ENCODE results near the gene ZNF423. TPM values are rescaled to one million over a fixed set of nuclear protein-coding genes. Genes with fewer than 3 reads are reported as not detected.

The ZNF423 gene
- total RNA-seq, 1 donor from 2014 or later = 49.8 TPM

GRCh38 chr16:49662569-49662968 is 193.3 kb downstream of the ZNF423 start:
- no peak for TF ChIP-seq CTCF (IDR thresholded peaks at IDR 0.05; ENCODE audit: unreplicated experiment)
- no peak for DNase-seq (ENCODE audit: low spot score, unreplicated experiment)
- H3K9me3 Mint-ChIP-seq (ENCODE audit: low read depth) = no peaks in the 10 kb centered on the region
- H3K4me1 Mint-ChIP-seq (ENCODE audit: low read depth) = peaks cover 16% of the 10 kb centered on the region
- no peaks in the 10 kb centered on the region for H3K27me3 Mint-ChIP-seq
- H3K4me3 Mint-ChIP-seq (ENCODE audit: low read depth) = no peak overlapping the region
- H3K36me3 Mint-ChIP-seq (ENCODE audit: insufficient read depth) = no peaks in the 10 kb centered on the region
- no peak overlapping the region for H3K27ac Mint-ChIP-seq

DNA sequence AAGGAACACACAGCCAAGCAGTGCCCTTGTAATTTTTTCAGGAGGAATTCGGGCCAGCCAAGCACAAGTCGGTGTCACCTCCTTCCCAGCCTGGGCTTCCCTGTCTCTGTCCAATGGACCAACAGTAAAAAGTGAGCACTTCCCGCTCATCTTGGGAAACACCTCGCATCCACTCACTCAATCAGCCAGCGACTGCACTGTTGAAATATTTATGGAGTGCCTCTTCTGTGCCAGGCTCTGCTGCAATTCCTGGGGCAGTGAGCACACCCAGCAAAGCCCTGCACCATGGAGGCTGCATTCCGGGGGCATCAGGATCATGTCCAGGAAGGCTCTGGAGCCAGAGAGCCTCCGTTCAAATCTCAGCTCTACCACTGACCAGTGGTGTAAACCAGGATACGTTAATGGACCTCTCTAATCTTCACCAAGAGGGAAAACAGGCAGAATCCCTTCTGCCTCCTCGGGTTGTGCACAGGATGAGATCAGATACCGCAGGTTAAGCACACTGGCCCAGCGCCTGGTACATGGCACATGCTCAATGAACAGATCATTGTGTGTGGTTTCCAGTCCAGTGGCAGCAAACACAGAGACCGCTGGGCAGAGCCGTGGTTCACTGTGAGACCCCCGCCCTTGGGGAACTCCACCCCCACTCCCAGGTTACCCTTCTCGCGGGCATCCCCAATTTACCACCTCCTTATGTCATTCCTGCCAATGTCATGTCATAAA is 194.3 kb downstream of the ZNF423 start:
- H3K27ac Mint-ChIP-seq = no peak overlapping the region
- TF ChIP-seq CTCF (IDR thresholded peaks at IDR 0.05; ENCODE audit: unreplicated experiment) = no peak
- H3K27me3 Mint-ChIP-seq = no peaks in the 10 kb centered on the region
- H3K4me1 Mint-ChIP-seq (ENCODE audit: low read depth) = peaks cover 16% of the 10 kb centered on the region
- H3K4me3 Mint-ChIP-seq (ENCODE audit: low read depth) = no peak overlapping the region
- no peak for DNase-seq (ENCODE audit: low spot score, unreplicated experiment)
- no peaks in the 10 kb centered on the region for H3K9me3 Mint-ChIP-seq (ENCODE audit: low read depth)
- H3K36me3 Mint-ChIP-seq (ENCODE audit: insufficient read depth) = no peaks in the 10 kb centered on the region

- Mint-ChIP-seq H3K4me1 (ENCODE audit: low read depth) (peaks cover 10% of the 10 kb centered on the region), H3K9me3 (ENCODE audit: low read depth) (no peaks in the 10 kb centered on the region), H3K27me3 (no peaks in the 10 kb centered on the region), H3K36me3 (ENCODE audit: insufficient read depth) (no peaks in the 10 kb centered on the region), H3K4me3 (ENCODE audit: low read depth) (no peak overlapping the region), H3K27ac (no peak overlapping the region)
- TF ChIP-seq CTCF (IDR thresholded peaks at IDR 0.05; ENCODE audit: unreplicated experiment) = no peak
- DNase-seq (ENCODE audit: low spot score, unreplicated experiment) = no peak
These were observed 195.3 kb downstream of the ZNF423 start for GRCh38 chr16:49660626-49661025.

DNA sequence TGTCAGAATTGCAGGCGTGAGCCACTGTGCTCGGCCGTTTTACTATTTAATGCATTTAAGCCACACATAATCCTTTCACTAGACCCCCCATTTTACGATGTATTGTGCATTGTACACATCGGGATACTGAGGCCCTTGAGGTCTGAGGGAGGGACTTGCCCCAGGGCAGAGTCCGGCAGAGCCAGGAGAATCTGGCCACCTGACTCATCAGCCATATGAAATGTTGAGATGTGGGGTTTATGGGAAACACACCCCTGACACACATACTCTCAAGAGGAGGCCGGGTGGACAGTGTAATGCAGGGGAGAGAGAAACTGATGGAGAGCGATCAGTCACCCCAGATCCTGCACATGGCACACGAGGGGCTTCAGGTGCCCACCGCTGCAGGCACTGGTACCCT is 196.6 kb downstream of the ZNF423 start:
- no peak overlapping the region for H3K4me3 Mint-ChIP-seq (ENCODE audit: low read depth)
- H3K27me3 Mint-ChIP-seq = no peaks in the 10 kb centered on the region
- peaks cover 9% of the 10 kb centered on the region for H3K4me1 Mint-ChIP-seq (ENCODE audit: low read depth)
- H3K36me3 Mint-ChIP-seq (ENCODE audit: insufficient read depth) = no peaks in the 10 kb centered on the region
- no peak for DNase-seq (ENCODE audit: low spot score, unreplicated experiment)
- TF ChIP-seq CTCF (IDR thresholded peaks at IDR 0.05; ENCODE audit: unreplicated experiment) = no peak
- no peaks in the 10 kb centered on the region for H3K9me3 Mint-ChIP-seq (ENCODE audit: low read depth)
- no peak overlapping the region for H3K27ac Mint-ChIP-seq

DNA sequence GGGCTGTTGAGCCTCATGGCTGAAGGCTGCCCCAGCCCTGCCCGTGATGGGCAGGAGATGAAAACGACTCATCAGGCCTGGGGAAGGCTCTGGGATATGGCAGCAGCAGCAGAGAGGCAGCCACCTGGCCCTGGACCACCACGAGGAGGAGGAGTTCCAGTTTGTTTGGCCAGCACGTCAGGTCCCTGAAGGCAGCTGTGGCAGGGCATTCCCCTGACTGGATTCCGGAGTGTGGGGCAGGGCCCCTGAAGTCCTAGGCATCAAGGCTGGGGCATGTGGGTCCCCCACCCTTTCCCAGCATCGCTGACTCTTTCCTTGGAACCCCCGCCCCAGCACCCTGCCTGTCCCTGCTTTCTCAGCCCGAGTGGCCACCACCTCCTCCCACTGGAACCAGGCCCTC is 197.4 kb downstream of the ZNF423 start:
- Mint-ChIP-seq H3K9me3 (ENCODE audit: low read depth) (no peaks in the 10 kb centered on the region), H3K36me3 (ENCODE audit: insufficient read depth) (no peaks in the 10 kb centered on the region), H3K4me1 (ENCODE audit: low read depth) (peaks cover 7% of the 10 kb centered on the region), H3K27me3 (no peaks in the 10 kb centered on the region), H3K4me3 (ENCODE audit: low read depth) (no peak overlapping the region), H3K27ac (peak overlapping the region; percentile 59)
- DNase-seq (ENCODE audit: low spot score, unreplicated experiment) = no peak
- no peak for TF ChIP-seq CTCF (IDR thresholded peaks at IDR 0.05; ENCODE audit: unreplicated experiment)
